GM19395 (cell line): ENCODE data around the gene DLGAP4.
"Not testable (repeated sequence)": the region's sequence is repeated elsewhere in the genome, so short reads cannot be mapped to it uniquely, and the experiment has no call there.

Experiments used
- ATAC-seq: cut with Tn5 transposase; IDR thresholded peaks from one replicate; pipeline ENCODE4 v1.9.1; 2021; ENCODE audit warnings: mild to moderate bottlenecking, moderate library complexity; ENCODE audit not compliant: unreplicated experiment

DLGAP4 gene

DNA sequence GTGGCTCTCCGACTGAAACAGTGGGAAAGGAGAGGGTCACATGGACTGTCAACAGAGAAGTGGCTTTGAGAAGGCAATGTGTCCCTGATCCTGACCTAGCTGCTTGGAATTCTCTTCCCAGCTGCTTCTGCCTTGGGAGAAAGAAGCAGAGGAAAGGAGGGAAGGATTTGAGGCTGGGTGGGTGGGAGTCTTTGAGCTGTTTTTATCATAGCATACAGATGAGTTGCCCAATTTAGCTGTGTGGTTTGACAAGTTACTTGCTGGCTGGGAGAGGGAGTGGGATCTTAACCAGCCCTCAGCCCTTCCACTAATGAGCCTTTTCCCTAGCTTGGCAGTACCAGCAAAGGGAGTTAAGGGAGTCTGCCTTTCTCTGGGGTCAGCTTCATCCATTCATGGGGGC is 184.1 kb downstream of the DLGAP4 start:
- no peak for ATAC-seq

DNA sequence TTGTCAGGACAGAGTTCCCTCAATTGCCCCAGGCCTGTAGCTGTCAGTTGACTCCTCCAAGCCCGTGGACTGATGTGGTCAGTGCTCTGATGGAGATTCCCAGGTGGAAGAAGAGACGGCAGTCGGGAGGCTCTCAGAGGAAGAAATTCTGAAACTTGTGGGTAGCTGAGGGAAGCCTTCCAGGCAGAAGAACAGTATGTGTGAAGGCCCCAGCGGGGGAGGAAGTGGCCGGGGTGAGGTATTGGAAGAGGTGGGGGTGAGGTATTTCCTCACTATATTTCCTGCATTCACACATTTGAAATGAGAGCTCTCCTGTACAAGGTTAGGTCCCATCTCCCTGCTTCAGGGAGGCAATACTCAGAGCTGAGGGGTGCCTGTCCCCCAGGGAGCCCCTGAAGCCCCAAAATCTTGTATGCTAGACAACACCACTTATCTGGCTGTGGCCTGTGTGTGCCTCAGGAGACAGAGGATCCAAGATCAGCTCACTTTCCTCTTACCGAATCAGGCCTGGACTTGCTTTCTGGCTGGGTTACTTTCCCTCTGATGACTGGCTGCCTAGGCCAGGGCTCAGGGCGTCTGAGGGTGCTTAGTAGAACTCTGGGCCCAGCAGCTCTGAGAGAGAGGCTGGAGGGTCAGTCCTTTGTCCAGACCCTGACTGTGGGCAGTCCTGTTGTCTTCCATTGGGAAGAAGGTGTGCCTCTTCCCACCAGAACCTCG is 185.9 kb downstream of the DLGAP4 start:
- ATAC-seq, result no peak

DNA sequence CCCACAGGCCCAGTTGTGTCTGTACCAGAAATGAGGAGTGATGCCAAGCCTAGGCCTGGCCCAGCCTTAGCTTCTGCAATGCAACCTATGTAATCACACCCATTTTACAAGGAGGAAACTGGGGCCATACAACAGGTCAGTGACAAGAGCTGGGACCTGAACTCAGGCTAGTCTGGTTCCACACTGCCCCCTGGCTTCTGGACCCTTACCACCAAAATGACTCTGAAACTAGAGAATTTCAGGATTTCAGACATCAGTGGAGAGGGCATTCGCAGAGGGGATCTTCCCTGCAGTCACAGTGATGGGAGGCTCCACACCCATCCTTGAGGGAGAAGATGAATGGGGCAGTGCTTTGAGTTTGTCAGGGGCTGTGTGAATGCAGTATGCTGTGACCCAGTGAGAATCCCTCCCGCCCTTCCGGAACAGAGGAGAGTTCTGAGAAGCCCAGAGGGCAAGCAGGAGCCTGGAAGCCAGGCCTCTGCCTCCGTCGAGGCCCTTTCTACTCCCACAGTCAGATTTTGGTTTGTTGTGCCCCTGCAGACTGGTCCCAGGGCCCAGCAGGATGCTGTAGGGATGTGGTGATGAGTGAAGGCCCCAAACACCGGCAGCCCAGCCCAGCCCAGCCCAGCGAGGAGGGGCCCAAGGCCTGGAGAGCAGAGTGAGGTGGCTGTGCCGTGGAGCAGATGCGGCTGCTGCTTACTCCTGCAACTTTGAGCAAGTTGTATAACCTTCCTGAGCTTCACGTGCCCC is 187.1 kb downstream of the DLGAP4 start:
- ATAC-seq, result no peak

DNA sequence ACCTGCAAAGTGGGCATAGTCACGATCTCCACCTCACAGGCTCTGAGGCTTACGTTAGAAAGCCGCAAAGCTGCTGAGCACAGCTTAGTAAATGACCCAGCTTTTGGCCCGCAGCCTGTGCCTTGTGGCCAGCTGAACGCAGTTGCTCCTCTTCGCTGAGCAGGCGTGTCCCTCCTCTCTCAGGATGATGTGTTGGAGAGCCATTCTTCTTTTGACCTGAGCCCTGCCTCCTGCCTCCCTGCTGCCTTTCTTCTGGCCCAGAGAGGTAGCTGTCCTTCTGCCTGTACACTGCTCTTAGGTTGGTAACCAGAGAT is 187.6 kb downstream of the DLGAP4 start:
- no peak for ATAC-seq

GRCh38 chr20:36496707-36497669 is 190.8 kb downstream of the DLGAP4 start:
- ATAC-seq, result no peak

GRCh38 chr20:36497856-36498255 is 191.7 kb downstream of the DLGAP4 start:
- no peak for ATAC-seq

- ATAC-seq, result no peak
These were observed 192.4 kb downstream of the DLGAP4 start for GRCh38 chr20:36498386-36499179.

DNA sequence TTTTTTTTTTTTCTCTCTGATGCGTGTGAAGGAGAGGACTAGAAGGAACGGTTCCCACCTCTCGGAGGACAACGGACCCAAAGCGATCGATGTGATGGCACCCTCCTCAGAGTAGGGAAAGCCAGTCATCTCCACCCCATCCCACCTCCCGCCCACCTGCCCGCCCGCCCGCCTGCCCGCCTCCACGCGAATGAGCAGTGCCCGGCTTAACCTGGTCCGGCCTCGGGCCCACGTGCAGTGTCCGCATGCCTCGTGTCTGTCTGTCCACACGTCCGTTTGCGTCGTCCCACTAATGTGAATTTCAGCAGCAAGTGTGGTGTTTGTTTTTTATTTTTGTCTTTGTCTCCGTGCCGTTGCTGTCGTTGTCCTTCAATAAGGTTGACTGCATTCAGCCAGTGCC is 193.1 kb downstream of the DLGAP4 start:
- ATAC-seq, result no peak

GRCh38 chr20:36499723-36500501 is 193.8 kb downstream of the DLGAP4 start:
- ATAC-seq, result no peak

- ATAC-seq, result no peak
These were observed 195.3 kb downstream of the DLGAP4 start for GRCh38 chr20:36501367-36502006.

GRCh38 chr20:36504295-36504694 is 198.2 kb downstream of the DLGAP4 start:
- ATAC-seq, result no peak

GRCh38 chr20:36506253-36506652 is 200.1 kb downstream of the DLGAP4 start:
- ATAC-seq, result no peak

- ATAC-seq, result no peak
These were observed 201.6 kb downstream of the DLGAP4 start for GRCh38 chr20:36507746-36508145.

GRCh38 chr20:36519012-36519719 is 213.0 kb downstream of the DLGAP4 start:
- no peak for ATAC-seq

- no peak for ATAC-seq
These were observed 213.8 kb downstream of the DLGAP4 start for GRCh38 chr20:36519944-36520343.

GRCh38 chr20:36521526-36521925 is 215.4 kb downstream of the DLGAP4 start:
- no peak for ATAC-seq

DNA sequence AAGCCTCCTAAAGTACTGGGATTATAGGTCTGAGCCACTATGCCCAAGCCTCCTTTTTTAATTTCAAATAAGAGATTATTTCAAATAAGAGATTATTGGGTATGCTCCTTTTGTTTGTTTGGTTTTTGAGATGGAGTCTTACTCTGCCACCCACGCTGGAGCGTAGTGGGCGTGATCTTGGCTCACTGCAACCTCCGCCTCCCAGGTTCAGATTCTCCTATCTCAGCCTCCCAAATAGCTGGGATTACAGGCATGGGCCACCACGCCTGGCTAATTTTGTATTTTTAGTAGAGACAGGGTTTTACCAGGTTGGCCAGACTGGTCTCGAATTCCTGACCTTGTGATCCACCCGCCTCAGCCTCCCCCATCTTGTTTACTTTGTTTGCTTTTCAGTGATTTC is 216.3 kb downstream of the DLGAP4 start:
- ATAC-seq, result not testable (repeated sequence)

- no peak for ATAC-seq
These were observed 217.2 kb downstream of the DLGAP4 start for GRCh38 chr20:36523341-36523740.
